HG03103 (cell line): ENCODE results near the gene MYO16.

Experiments
- ATAC-seq: cut with Tn5 transposase; IDR thresholded peaks from one replicate; pipeline ENCODE4 v1.9.1; 2021; ENCODE audit warnings: low read depth; ENCODE audit not compliant: unreplicated experiment

Gene MYO16

GRCh38 chr13:108786456-108787200 lies 157.2 kb downstream of the MYO16 start:
- ATAC-seq, result no peak

- ATAC-seq, result no peak
Measured at GRCh38 chr13:108787700-108788414, 158.4 kb downstream of the MYO16 start.

- ATAC-seq, result no peak
Measured at GRCh38 chr13:108789476-108789875, 160.1 kb downstream of the MYO16 start.

- ATAC-seq, result no peak
Measured at GRCh38 chr13:108795841-108796240, 166.4 kb downstream of the MYO16 start.

- no peak for ATAC-seq
Measured at GRCh38 chr13:108797354-108797753, 167.9 kb downstream of the MYO16 start.

- no peak for ATAC-seq
Measured at GRCh38 chr13:108807841-108808240, 178.4 kb downstream of the MYO16 start.

- ATAC-seq, result no peak
Measured at GRCh38 chr13:108812165-108812564, 182.8 kb downstream of the MYO16 start.

GRCh38 chr13:108812661-108813060 lies 183.2 kb downstream of the MYO16 start:
- ATAC-seq, result no peak

- no peak for ATAC-seq
Measured at GRCh38 chr13:108813587-108814170, 184.3 kb downstream of the MYO16 start.

- no peak for ATAC-seq
Measured at GRCh38 chr13:108816375-108816774, 187.0 kb downstream of the MYO16 start.

- ATAC-seq, result no peak
Measured at GRCh38 chr13:108827646-108828045, 198.2 kb downstream of the MYO16 start.

- ATAC-seq, result no peak
Measured at GRCh38 chr13:108828086-108828815, 198.8 kb downstream of the MYO16 start.

- ATAC-seq, result no peak
Measured at GRCh38 chr13:108830916-108831315, 201.5 kb downstream of the MYO16 start.

- no peak for ATAC-seq
Measured at GRCh38 chr13:108833531-108833930, 204.1 kb downstream of the MYO16 start.

GRCh38 chr13:108834193-108834592 lies 204.8 kb downstream of the MYO16 start:
- ATAC-seq, result no peak

- ATAC-seq, result no peak
Measured at GRCh38 chr13:108835083-108835482, 205.7 kb downstream of the MYO16 start.

- ATAC-seq, result no peak
Measured at GRCh38 chr13:108850691-108851090, 221.3 kb downstream of the MYO16 start.

- no peak for ATAC-seq
Measured at GRCh38 chr13:108851660-108852059, 222.2 kb downstream of the MYO16 start.

GRCh38 chr13:108853031-108853430 lies 223.6 kb downstream of the MYO16 start:
- no peak for ATAC-seq

GRCh38 chr13:108855737-108856387 lies 226.5 kb downstream of the MYO16 start:
- peak; percentile 77 for ATAC-seq
